WI38 (cell line): ENCODE measurements around the gene ORMDL2.

ENCODE experiments used
- H3K4me3 ChIP-seq: 2 replicates; pipeline ENCODE4 v1.5.1; 2011; ENCODE audit warnings: low read depth, mild to moderate bottlenecking, control low read depth, low read length
- TF ChIP-seq, protein P1 (sequence below): IDR thresholded peaks from 2 replicates; pipeline ENCODE4 v1.5.1; 2012; ENCODE audit warnings: low read depth, mild to moderate bottlenecking, control low read depth, low read length

ORMDL2 gene

DNA sequence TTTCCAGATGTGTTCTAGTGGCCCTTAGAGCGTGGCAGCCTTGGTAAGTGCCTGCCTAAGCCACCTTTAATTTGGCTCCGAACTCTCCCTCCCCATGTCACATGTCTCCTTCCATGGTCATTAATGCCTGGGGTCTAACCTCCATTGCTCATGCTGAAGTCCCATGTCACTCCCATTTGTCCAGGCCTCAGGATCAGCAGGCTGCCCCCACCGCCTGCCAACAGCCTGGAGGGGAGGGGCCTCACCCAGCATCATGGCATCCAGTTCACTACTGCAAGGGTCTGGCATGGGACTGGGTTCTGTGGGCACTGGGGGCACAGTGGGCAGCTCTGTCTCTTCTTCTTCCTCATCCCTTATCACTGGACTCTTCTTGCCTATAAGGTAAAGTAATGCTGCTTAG lies 20.5 kb downstream of the ORMDL2 start:
- TF ChIP-seq, protein P1, sequence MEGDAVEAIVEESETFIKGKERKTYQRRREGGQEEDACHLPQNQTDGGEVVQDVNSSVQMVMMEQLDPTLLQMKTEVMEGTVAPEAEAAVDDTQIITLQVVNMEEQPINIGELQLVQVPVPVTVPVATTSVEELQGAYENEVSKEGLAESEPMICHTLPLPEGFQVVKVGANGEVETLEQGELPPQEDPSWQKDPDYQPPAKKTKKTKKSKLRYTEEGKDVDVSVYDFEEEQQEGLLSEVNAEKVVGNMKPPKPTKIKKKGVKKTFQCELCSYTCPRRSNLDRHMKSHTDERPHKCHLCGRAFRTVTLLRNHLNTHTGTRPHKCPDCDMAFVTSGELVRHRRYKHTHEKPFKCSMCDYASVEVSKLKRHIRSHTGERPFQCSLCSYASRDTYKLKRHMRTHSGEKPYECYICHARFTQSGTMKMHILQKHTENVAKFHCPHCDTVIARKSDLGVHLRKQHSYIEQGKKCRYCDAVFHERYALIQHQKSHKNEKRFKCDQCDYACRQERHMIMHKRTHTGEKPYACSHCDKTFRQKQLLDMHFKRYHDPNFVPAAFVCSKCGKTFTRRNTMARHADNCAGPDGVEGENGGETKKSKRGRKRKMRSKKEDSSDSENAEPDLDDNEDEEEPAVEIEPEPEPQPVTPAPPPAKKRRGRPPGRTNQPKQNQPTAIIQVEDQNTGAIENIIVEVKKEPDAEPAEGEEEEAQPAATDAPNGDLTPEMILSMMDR: no peak
- no peak overlapping the region for H3K4me3 ChIP-seq

DNA sequence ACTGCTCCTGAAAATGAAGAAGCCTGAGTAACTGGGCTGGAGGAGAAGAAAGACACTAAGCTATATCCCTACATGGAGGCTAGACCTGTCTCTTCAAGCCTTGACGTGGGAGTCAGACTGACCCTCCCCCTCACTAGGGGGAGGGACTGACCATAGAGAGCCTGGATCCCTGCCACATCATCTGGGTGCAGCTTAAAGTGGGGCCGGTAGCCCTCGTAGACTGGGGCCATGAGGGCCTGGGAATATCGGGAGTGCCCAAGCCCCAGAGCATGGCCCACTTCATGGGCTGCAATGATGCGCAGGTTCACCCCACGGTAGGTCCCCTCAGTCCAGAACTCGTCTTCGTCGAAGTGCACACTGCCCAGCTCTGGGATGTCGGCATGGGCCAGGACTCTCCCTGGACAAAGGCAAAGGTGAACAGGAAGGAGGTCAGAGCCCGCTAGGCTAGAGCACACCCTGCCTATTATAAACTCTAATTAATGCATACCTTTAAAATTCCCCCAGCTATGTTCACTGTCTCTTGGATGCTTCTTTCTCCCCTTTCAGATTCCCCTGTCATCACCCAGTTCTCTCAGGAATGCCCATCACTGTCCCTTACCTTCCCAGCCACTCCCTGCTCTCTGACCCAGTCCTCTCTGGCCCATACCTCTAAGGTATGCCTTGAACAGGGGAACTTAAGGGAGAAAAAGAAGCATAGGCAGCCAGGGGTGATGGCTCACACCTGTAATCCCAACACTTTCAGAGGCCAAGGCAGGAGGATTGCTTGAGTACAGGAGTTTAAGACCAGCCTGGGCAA lies 21.7 kb downstream of the ORMDL2 start:
- H3K4me3 ChIP-seq: no peak overlapping the region
- TF ChIP-seq, protein P1: no peak

DNA sequence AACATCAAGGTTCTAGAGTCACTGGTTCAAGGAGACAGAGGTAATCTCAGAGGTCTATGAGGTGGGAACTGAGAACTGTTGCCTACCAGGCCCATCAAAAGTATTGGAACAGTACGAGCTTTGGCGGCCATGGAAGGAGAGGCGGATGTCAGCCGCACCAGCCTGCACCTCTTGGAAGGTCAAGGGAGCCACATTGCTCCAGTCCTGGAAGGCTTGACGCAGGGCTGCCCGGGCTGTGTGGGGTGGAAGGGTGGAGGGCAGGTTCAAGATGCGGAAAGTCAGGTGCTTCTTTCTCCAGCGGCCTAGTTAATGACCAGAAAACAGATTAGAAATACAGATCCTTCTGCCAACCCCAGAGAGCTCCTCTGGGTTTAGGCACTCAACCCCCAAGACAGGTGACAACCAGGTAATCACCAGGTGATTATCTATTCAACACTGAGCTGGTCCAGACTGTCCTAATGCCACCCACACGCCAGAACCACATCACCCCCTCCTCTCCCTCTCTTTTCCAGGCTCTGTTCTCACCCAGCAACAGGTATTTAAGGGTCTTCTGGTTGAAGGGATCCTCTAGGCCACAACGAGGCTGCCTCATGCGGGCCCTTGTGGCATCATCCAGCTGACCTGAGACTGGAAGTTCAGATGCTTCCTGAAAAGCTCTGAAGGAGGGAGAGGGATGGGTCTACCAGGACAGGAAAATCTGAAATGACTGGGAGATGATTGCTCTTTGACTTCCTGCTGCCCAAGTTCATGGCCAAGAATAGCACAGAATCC lies 22.9 kb downstream of the ORMDL2 start:
- TF ChIP-seq, protein P1: no peak
- no peak overlapping the region for H3K4me3 ChIP-seq

DNA sequence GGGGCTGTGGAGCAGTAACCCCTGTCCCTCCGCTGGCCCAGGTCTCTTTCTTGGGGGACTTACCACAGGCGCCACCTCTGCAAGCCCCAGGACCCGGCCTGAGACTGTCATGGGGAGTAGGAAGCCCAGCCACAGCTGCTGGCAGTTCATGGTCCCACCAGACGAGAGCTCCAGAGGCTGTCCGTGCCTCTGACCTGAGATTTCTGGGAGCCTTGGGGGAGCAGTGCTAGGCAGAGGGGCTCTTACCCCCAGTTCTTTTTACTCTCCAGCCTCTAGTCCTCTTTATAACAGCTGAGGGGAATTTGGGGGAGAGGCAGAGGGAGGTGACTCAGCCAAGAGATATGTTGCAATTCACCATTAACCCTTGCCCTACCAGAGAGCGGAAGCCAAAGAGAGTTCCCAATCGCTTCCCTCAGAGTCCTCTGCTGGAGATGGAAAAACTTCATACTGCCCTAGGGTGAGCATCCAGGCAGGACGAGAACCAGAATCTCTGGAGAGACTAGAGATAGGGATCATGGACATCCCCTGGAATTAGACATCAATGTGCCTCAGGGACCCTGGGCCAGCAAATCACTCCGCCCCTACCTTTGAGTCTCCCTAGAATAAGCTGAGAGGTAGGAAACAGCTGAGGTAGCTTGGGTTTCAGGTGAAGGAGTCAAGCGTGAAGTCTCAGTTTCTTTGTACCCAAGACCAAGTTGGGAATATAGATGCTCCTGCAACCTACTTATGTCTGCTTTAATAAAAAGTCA lies 25.0 kb downstream of the ORMDL2 start, which contains the start of gene MMP19:
MMP19 (minus strand) TSS at position 256 of the 749 bp plus-strand sequence; CDS start at position 150, 106 bp downstream.
- H3K4me3 ChIP-seq: peak within 1 kb of the TSS; percentile 84
- TF ChIP-seq, protein P1: no peak

DNA sequence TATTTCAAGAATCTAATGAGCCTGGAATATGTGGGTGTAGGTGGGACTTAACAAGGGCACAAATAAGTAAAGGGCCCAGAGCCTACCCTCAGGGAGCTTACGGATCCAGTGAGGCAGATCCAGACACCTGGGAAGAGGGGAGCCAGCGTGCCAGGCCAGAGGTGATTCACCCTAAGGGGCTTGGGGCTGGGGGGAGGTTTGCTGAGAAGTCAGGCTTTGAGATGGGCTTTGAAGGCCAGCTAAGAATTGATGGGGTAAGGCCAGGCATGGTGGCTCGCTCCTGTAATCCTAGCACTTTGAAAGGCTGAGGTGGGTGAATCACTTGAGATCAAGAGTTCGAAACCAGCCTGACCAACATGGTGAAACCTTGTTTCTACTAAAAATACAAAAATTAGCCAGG lies 25.6 kb downstream of the ORMDL2 start:
- TF ChIP-seq, protein P1: no peak
- H3K4me3 ChIP-seq: no peak overlapping the region

DNA sequence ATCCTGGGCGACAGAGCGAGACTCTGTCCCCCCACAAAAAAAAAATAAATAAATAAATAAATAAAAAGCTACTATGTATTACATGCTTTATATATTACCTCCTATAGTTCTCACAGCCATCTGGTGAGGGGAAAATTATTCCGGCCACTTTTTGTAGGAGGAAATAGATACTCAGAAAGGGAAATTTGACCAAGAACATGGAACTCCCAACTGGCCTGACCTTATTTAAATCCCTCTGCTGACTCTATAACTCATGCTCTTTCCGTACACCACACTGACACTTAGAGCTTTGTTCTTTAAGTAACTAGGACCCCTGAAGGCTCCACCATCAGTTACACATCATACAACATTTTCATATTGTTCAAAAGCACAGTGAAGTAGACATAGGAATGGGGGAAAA lies 27.1 kb downstream of the ORMDL2 start:
- TF ChIP-seq, protein P1: no peak
- H3K4me3 ChIP-seq: no peak overlapping the region

DNA sequence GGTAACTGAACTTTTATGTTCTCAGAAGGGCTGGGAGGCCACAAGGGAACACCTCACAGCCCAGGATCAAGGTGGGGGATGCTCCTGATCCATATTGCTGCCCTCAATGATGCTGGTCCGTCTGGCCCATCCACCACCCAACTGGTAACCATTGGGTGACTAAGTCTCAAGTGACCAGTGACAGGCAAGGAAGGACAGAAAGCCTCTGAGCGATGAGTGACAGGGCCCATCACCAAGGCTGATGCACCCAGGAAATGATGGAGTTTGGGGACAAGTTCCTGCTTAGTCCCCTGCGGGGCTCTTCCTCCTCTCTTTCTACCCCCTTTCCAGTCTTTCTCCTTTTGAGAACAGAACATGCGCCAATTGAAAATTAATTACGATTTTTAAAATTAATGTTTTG lies 27.5 kb downstream of the ORMDL2 start:
- TF ChIP-seq, protein P1: no peak
- no peak overlapping the region for H3K4me3 ChIP-seq
